Keratinocyte (primary cell): Measurements from ENCODE around the gene TUBB.

ENCODE experiments used
- EZH2 ChIP-seq: IDR thresholded peaks from one replicate; pipeline ENCODE4 v1.6.1; 2012; ENCODE audit warnings: inconsistent platforms, mild to moderate bottlenecking, low read length, moderate library complexity
- TF ChIP-seq, protein P1 (sequence below), 3 experiments: IDR thresholded peaks in 1 of 3; conservative IDR thresholded peaks in 1 of 3; optimal IDR thresholded peaks in 1 of 3; 2 replicates in 2 of 3; 3 replicates in 1 of 3; pipeline versions ENCODE3 to v1.5.1; 2011; ENCODE audit warnings: low read length in 3 of 3, mild to moderate bottlenecking in 3 of 3, moderate library complexity in 2 of 3, control low read depth in 1 of 3, inconsistent platforms in 1 of 3; ENCODE audit not compliant: insufficient read depth in 2 of 3; ENCODE audit errors: extremely low read depth in 1 of 3

GRCh38 chr6:30763618-30764489, 43.7 kb downstream of the TUBB start:
- TF ChIP-seq, protein P1, sequence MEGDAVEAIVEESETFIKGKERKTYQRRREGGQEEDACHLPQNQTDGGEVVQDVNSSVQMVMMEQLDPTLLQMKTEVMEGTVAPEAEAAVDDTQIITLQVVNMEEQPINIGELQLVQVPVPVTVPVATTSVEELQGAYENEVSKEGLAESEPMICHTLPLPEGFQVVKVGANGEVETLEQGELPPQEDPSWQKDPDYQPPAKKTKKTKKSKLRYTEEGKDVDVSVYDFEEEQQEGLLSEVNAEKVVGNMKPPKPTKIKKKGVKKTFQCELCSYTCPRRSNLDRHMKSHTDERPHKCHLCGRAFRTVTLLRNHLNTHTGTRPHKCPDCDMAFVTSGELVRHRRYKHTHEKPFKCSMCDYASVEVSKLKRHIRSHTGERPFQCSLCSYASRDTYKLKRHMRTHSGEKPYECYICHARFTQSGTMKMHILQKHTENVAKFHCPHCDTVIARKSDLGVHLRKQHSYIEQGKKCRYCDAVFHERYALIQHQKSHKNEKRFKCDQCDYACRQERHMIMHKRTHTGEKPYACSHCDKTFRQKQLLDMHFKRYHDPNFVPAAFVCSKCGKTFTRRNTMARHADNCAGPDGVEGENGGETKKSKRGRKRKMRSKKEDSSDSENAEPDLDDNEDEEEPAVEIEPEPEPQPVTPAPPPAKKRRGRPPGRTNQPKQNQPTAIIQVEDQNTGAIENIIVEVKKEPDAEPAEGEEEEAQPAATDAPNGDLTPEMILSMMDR (optimal IDR thresholded peaks at IDR 0.05 in 1 of 3, IDR thresholded peaks at IDR 0.05 in 1 of 3, conservative IDR thresholded peaks at IDR 0.05 in 1 of 3; ENCODE audit: extremely low read depth in 1 of 3, insufficient read depth in 2 of 3, low read length in 3 of 3) = peak in 1 of 3 experiments; percentile 20
- TF ChIP-seq EZH2 = no peak
